Keratinocyte (primary cell): ENCODE results near the gene GRIA4. TPM values are rescaled to one million over a fixed set of nuclear protein-coding genes. Genes with fewer than 3 reads are reported as not detected.

Source experiments
- DNase-seq: peaks from one replicate; pipeline ENCODE4 v3.0.0-alpha.2; 2011; ENCODE audit warnings: low read depth, missing footprints, low spot score
- FAIRE-seq: peaks from 2 replicates; lab custom pipeline; 2011; peaks lifted over from hg19 to GRCh38; lab: Jason Lieb, UNC
- H2AFZ ChIP-seq: 2 replicates; pipeline ENCODE4 v1.6.0; 2012; ENCODE audit warnings: low read length, control low read depth, inconsistent platforms; ENCODE audit not compliant: control insufficient read depth
- H3K27ac ChIP-seq: 2 replicates; pipeline ENCODE4 v1.5.1; 2011; ENCODE audit warnings: low read length; ENCODE audit not compliant: control insufficient read depth, insufficient read depth
- H3K27me3 ChIP-seq: 3 replicates; pipeline ENCODE4 v1.6.0; 2011; ENCODE audit warnings: low read length; ENCODE audit not compliant: control insufficient read depth, insufficient read depth; ENCODE audit errors: extremely low read depth
- H3K36me3 ChIP-seq, 2 experiments: 2 replicates in 1 of 2; 3 replicates in 1 of 2; pipeline ENCODE4 v1.5.1; 2011; ENCODE audit warnings: low read length in 2 of 2, mild to moderate bottlenecking in 1 of 2; ENCODE audit not compliant: control insufficient read depth in 2 of 2, insufficient read depth in 2 of 2; ENCODE audit errors: extremely low read depth in 1 of 2
- H3K4me1 ChIP-seq: 3 replicates; pipeline ENCODE4 v1.5.1; 2011; ENCODE audit warnings: low read length; ENCODE audit not compliant: control insufficient read depth, insufficient read depth; ENCODE audit errors: extremely low read depth
- H3K4me2 ChIP-seq: 3 replicates; pipeline ENCODE4 v1.6.0; 2011; ENCODE audit warnings: low read depth, low read length; ENCODE audit not compliant: control insufficient read depth, insufficient read depth; ENCODE audit errors: extremely low read depth
- H3K4me3 ChIP-seq, 3 experiments: fragments of 200-600 bp in 1 of 3; sonication (generic) in 1 of 3; 2 replicates in 2 of 3; 3 replicates in 1 of 3; pipeline ENCODE4 v1.5.1; 2011 to 2016; ENCODE audit warnings: low read length in 3 of 3, mild to moderate bottlenecking in 3 of 3, control low read depth in 2 of 3, inconsistent platforms in 1 of 3, low read depth in 1 of 3, mixed read lengths in 1 of 3, mixed run types in 1 of 3, moderate library complexity in 1 of 3; ENCODE audit not compliant: control insufficient read depth in 2 of 3, insufficient read depth in 2 of 3; ENCODE audit errors: extremely low read depth in 1 of 3
- H3K79me2 ChIP-seq: 2 replicates; pipeline ENCODE4 v1.6.0; 2012; ENCODE audit warnings: low read length; ENCODE audit not compliant: control insufficient read depth, insufficient read depth
- H3K9ac ChIP-seq: 3 replicates; pipeline ENCODE4 v1.6.0; 2011; ENCODE audit warnings: low read length; ENCODE audit not compliant: control insufficient read depth, insufficient read depth; ENCODE audit errors: extremely low read depth
- H3K9me1 ChIP-seq: 3 replicates; pipeline ENCODE4 v1.6.0; 2011; ENCODE audit warnings: low read length; ENCODE audit not compliant: control insufficient read depth, insufficient read depth; ENCODE audit errors: extremely low read depth
- H3K9me3 ChIP-seq: 2 replicates; pipeline ENCODE4 v1.5.1; 2012; ENCODE audit warnings: low read depth, low read length; ENCODE audit not compliant: control insufficient read depth
- H4K20me1 ChIP-seq: 3 replicates; pipeline ENCODE4 v1.6.0; 2011; ENCODE audit warnings: low read length; ENCODE audit not compliant: control insufficient read depth, insufficient read depth; ENCODE audit errors: extremely low read depth
- CTCF ChIP-seq, 3 experiments: IDR thresholded peaks in 1 of 3; conservative IDR thresholded peaks in 1 of 3; optimal IDR thresholded peaks in 1 of 3; 2 replicates in 2 of 3; 3 replicates in 1 of 3; pipeline versions ENCODE3 to v1.5.1; 2011; ENCODE audit warnings: low read length in 3 of 3, mild to moderate bottlenecking in 3 of 3, moderate library complexity in 2 of 3, control low read depth in 1 of 3, inconsistent platforms in 1 of 3; ENCODE audit not compliant: insufficient read depth in 2 of 3; ENCODE audit errors: extremely low read depth in 1 of 3
- EZH2 ChIP-seq: IDR thresholded peaks from one replicate; pipeline ENCODE4 v1.6.1; 2012; ENCODE audit warnings: inconsistent platforms, mild to moderate bottlenecking, low read length, moderate library complexity
- dilution Hi-C: fragments of 300-500 bp; cut with MboI; formaldehyde crosslinking; loops from one replicate; pipeline ENCODE4 v1.7.0; 2020; ENCODE audit warnings: low sequenced_read_pairs; ENCODE audit not compliant: extremely low pct_ligation_motif_present
- polyA plus RNA-seq, 5 experiments: library from polyadenylated mRNA; depleted of rRNA in 3 of 5; stranded (reverse) in 3 of 5; stranded (forward) in 1 of 5; unstranded in 1 of 5; fragments of >200 nt; gene quantifications; 1 replicate in 1 of 5; 2 replicates in 3 of 5; 3 replicates in 1 of 5; pipeline versions ENCODE4 v1.2.1 to v1.2.3, GENCODE V29; 2011 to 2012; ENCODE audit warnings: missing spikeins in 2 of 5, low read depth in 1 of 5, low replicate concordance in 1 of 5

GRIA4 gene
- polyA plus RNA-seq, 1 donor (not counting 4 experiments of a cell fraction or from before 2014, with no cell fraction given) = not detected

DNA sequence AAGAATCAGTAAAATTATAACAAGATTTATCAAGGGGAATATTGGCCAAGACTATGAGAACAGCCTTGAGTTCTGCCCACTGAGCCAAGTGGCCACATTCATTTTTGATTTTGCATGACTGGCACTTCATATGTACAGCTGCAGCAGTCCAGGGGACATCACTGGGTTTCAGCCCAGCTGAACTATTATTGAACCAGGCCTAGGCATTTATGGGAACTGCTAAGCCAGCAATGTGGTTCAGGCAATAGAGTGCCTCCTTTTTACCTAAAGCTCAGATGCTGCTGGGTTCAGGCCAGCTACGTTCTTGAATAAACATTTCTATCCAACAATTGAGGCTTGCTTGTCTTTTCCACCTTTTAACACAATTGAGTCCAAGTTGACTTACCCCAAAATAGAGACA, 215.3 kb downstream of the GRIA4 start:
- Histone ChIP-seq H3K4me1 (no peaks in the 10 kb centered on the region), H3K4me3 (no peak overlapping the region), H3K9me3 (no peaks in the 10 kb centered on the region), H3K9ac (no peak overlapping the region), H2AFZ (no peak overlapping the region), H3K27ac (no peak overlapping the region), H3K36me3 (no peaks in the 10 kb centered on the region), H3K79me2 (no peaks in the 10 kb centered on the region), H3K4me2 (no peak overlapping the region), H4K20me1 (no peaks in the 10 kb centered on the region), H3K27me3 (no peaks in the 10 kb centered on the region), H3K9me1 (no peaks in the 10 kb centered on the region)
- dilution Hi-C loops = no loop called here
- DNase-seq = no peak
- TF ChIP-seq EZH2 = no peak
- no peak for TF ChIP-seq CTCF (optimal IDR thresholded peaks at IDR 0.05 in 1 of 3, IDR thresholded peaks at IDR 0.05 in 1 of 3, conservative IDR thresholded peaks at IDR 0.05 in 1 of 3; ENCODE audit: extremely low read depth in 1 of 3, insufficient read depth in 2 of 3, low read length in 3 of 3)
- FAIRE-seq = no peak

DNA sequence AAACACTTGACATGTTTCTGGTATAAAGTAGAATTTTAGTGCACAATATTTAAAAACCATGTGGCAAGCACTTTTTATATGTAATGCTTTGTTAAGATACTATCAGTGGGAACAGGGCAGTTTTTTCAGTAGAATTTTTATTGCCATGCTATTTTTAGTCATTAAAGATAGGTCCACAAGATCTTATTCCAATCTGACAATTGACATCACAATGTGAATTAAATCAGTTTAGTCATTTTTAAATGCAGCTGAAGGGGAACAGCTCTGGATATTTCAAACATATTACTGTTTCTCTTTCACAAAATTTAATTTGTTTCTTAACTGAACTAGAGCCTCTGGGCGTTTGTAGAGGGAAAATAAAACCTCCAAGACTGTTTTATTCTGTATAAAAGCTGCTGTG, 218.0 kb downstream of the GRIA4 start:
- Histone ChIP-seq H3K4me1 (no peaks in the 10 kb centered on the region), H2AFZ (no peak overlapping the region), H3K9me3 (no peaks in the 10 kb centered on the region), H3K9ac (no peak overlapping the region), H3K36me3 (no peaks in the 10 kb centered on the region), H3K27me3 (no peaks in the 10 kb centered on the region), H3K9me1 (no peaks in the 10 kb centered on the region), H4K20me1 (no peaks in the 10 kb centered on the region), H3K79me2 (no peaks in the 10 kb centered on the region), H3K4me2 (no peak overlapping the region), H3K4me3 (no peak overlapping the region), H3K27ac (no peak overlapping the region)
- no peak for DNase-seq
- dilution Hi-C loops = no loop called here
- no peak for FAIRE-seq
- TF ChIP-seq EZH2 (no peak), CTCF (optimal IDR thresholded peaks at IDR 0.05 in 1 of 3, IDR thresholded peaks at IDR 0.05 in 1 of 3, conservative IDR thresholded peaks at IDR 0.05 in 1 of 3; ENCODE audit: extremely low read depth in 1 of 3, insufficient read depth in 2 of 3, low read length in 3 of 3) (no peak)
